ENCODE results near the gene NFATC2IP. TPM values are rescaled to one million over a fixed set of nuclear protein-coding genes. Genes with fewer than 3 reads are reported as not detected.

Gene NFATC2IP
- total and polyA plus RNA-seq, 10 of the 15 experiments (the other 5 are each of a cell fraction or from before 2014, with no cell fraction given): 12.2 to 93.9 (median 46.9) TPM

DNA sequence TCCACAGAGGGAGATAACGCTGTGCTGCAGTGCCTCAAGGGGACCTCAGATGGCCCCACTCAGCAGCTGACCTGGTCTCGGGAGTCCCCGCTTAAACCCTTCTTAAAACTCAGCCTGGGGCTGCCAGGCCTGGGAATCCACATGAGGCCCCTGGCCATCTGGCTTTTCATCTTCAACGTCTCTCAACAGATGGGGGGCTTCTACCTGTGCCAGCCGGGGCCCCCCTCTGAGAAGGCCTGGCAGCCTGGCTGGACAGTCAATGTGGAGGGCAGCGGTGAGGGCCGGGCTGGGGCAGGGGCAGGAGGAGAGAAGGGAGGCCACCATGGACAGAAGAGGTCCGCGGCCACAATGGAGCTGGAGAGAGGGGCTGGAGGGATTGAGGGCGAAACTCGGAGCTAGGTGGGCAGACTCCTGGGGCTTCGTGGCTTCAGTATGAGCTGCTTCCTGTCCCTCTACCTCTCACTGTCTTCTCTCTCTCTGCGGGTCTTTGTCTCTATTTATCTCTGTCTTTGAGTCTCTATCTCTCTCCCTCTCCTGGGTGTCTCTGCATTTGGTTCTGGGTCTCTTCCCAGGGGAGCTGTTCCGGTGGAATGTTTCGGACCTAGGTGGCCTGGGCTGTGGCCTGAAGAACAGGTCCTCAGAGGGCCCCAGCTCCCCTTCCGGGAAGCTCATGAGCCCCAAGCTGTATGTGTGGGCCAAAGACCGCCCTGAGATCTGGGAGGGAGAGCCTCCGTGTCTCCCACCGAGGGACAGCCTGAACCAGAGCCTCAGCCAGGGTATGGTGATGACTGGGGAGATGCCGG lies 18.2 kb upstream of the NFATC2IP start (continued):
- TF ChIP-seq KDM1A (IDR thresholded peaks at IDR 0.05; ENCODE audit: borderline replicate concordance) (no peak), ZNF217 (IDR thresholded peaks at IDR 0.05) (no peak), ZNF687 (IDR thresholded peaks at IDR 0.05) (peak; percentile 14; the same call in 1 of the 2 replicates), NBN (IDR thresholded peaks at IDR 0.05) (peak; percentile 58; the same call in 1 of the 2 replicates), TARDBP (IDR thresholded peaks at IDR 0.05; ENCODE audit: borderline replicate concordance) (no peak), E4F1 (IDR thresholded peaks at IDR 0.05; ENCODE audit: borderline replicate concordance, partially characterized antibody) (no peak), IRF4 (IDR thresholded peaks at IDR 0.05; ENCODE audit: low read depth, low read length) (no peak), ZNF24 (IDR thresholded peaks at IDR 0.05) (no peak), POLR2AphosphoS5 (IDR thresholded peaks at IDR 0.05; ENCODE audit: low read length) (no peak; the same call in 1 of the 2 replicates), RCOR1 (conservative IDR thresholded peaks at IDR 0.05; ENCODE audit: low read depth, low read length) (no peak), PKNOX1 (IDR thresholded peaks at IDR 0.05) (no peak), EP300 (IDR thresholded peaks at IDR 0.05; ENCODE audit: borderline replicate concordance in 1 of 2, control insufficient read depth in 1 of 2, low read depth in 2 of 2, low read length in 2 of 2) (no peak), NR2C2 (IDR thresholded peaks at IDR 0.05; ENCODE audit: borderline replicate concordance, control insufficient read depth, insufficient read length, low read depth) (no peak)
- TF ChIP-seq, protein P1, sequence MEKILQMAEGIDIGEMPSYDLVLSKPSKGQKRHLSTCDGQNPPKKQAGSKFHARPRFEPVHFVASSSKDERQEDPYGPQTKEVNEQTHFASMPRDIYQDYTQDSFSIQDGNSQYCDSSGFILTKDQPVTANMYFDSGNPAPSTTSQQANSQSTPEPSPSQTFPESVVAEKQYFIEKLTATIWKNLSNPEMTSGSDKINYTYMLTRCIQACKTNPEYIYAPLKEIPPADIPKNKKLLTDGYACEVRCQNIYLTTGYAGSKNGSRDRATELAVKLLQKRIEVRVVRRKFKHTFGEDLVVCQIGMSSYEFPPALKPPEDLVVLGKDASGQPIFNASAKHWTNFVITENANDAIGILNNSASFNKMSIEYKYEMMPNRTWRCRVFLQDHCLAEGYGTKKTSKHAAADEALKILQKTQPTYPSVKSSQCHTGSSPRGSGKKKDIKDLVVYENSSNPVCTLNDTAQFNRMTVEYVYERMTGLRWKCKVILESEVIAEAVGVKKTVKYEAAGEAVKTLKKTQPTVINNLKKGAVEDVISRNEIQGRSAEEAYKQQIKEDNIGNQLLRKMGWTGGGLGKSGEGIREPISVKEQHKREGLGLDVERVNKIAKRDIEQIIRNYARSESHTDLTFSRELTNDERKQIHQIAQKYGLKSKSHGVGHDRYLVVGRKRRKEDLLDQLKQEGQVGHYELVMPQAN (conservative IDR thresholded peaks at IDR 0.05): no peak
- TF ChIP-seq, protein P2, sequence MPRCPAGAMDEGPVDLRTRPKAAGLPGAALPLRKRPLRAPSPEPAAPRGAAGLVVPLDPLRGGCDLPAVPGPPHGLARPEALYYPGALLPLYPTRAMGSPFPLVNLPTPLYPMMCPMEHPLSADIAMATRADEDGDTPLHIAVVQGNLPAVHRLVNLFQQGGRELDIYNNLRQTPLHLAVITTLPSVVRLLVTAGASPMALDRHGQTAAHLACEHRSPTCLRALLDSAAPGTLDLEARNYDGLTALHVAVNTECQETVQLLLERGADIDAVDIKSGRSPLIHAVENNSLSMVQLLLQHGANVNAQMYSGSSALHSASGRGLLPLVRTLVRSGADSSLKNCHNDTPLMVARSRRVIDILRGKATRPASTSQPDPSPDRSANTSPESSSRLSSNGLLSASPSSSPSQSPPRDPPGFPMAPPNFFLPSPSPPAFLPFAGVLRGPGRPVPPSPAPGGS (IDR thresholded peaks at IDR 0.05; ENCODE audit: borderline replicate concordance, insufficient read depth, low read depth, low read length, poor library complexity, severe bottlenecking): no peak
- TF ChIP-seq, protein P3, sequence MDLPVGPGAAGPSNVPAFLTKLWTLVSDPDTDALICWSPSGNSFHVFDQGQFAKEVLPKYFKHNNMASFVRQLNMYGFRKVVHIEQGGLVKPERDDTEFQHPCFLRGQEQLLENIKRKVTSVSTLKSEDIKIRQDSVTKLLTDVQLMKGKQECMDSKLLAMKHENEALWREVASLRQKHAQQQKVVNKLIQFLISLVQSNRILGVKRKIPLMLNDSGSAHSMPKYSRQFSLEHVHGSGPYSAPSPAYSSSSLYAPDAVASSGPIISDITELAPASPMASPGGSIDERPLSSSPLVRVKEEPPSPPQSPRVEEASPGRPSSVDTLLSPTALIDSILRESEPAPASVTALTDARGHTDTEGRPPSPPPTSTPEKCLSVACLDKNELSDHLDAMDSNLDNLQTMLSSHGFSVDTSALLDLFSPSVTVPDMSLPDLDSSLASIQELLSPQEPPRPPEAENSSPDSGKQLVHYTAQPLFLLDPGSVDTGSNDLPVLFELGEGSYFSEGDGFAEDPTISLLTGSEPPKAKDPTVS (IDR thresholded peaks at IDR 0.05; ENCODE audit: low read depth, low read length): no peak
